MM.1S (cell line): ENCODE data around the gene ARAP2.

ENCODE experiments used
- DNase-seq: peaks from one replicate; pipeline ENCODE4 v3.0.0-alpha.2; 2015
- H2AFZ ChIP-seq: fragments of 300-600 bp; sonication (generic); 2 replicates; pipeline ENCODE4 v1.6.0; 2016; ENCODE audit warnings: antibody characterized with exemption, low read length
- H3F3A ChIP-seq: fragments of 300-600 bp; sonication (generic); 2 replicates; pipeline ENCODE4 v1.6.1; 2016; ENCODE audit warnings: mild to moderate bottlenecking, antibody characterized with exemption, low read length, moderate library complexity, mixed read lengths; ENCODE audit not compliant: insufficient read depth
- H3K27ac ChIP-seq: fragments of 300-600 bp; sonication (generic); 2 replicates; pipeline ENCODE4 v1.5.1; 2016; ENCODE audit warnings: mild to moderate bottlenecking, low read length
- H3K27me3 ChIP-seq: fragments of 300-600 bp; sonication (generic); replicated peaks from 2 replicates; pipeline ENCODE4 v1.6.0; 2016; ENCODE audit warnings: low read length; ENCODE audit not compliant: insufficient read depth
- H3K36me3 ChIP-seq: fragments of 300-600 bp; sonication (generic); replicated peaks from 2 replicates; pipeline ENCODE4 v1.6.1; 2016; ENCODE audit warnings: mild to moderate bottlenecking, low read length, mixed read lengths; ENCODE audit not compliant: insufficient read depth
- H3K4me1 ChIP-seq: fragments of 300-600 bp; sonication (generic); 2 replicates; pipeline ENCODE4 v1.6.1; 2016; ENCODE audit warnings: low read length, mixed read lengths
- H3K4me2 ChIP-seq: fragments of 300-600 bp; sonication (generic); 2 replicates; pipeline ENCODE4 v1.6.0; 2016; ENCODE audit warnings: low read depth, low read length
- H3K4me3 ChIP-seq: fragments of 300-600 bp; sonication (generic); 2 replicates; pipeline ENCODE4 v1.5.1; 2016; ENCODE audit warnings: low read length, mixed read lengths
- H3K79me2 ChIP-seq: fragments of 300-600 bp; sonication (generic); 2 replicates; pipeline ENCODE4 v1.6.1; 2016; ENCODE audit warnings: mixed run types, low read length, mixed read lengths
- H3K9ac ChIP-seq: fragments of 300-600 bp; sonication (generic); 2 replicates; pipeline ENCODE4 v1.6.1; 2016; ENCODE audit warnings: low read length, mixed read lengths
- H3K9me2 ChIP-seq: fragments of 300-600 bp; sonication (generic); replicated peaks from 2 replicates; pipeline ENCODE4 v1.6.1; 2016; ENCODE audit warnings: mild to moderate bottlenecking, low read length, mixed read lengths; ENCODE audit not compliant: insufficient read depth
- H3K9me3 ChIP-seq: fragments of 300-600 bp; sonication (generic); replicated peaks from 2 replicates; pipeline ENCODE4 v1.6.1; 2016; ENCODE audit warnings: mild to moderate bottlenecking, low read length, mixed read lengths; ENCODE audit not compliant: insufficient read depth
- H4K20me1 ChIP-seq: fragments of 300-600 bp; sonication (generic); 2 replicates; pipeline ENCODE4 v1.6.1; 2016; ENCODE audit warnings: mild to moderate bottlenecking, low read length, moderate library complexity, mixed read lengths; ENCODE audit not compliant: insufficient read depth
- CTCF ChIP-seq: fragments of 300-600 bp; sonication (generic); IDR thresholded peaks from 2 replicates; pipeline ENCODE4 v1.5.1; 2016; ENCODE audit warnings: antibody characterized with exemption, low read length, mixed read lengths
- EZH2 ChIP-seq: fragments of 300-600 bp; sonication (generic); optimal IDR thresholded peaks from 2 replicates; pipeline ENCODE3; 2017; ENCODE audit warnings: low read depth, mild to moderate bottlenecking, antibody characterized with exemption, low read length, mixed read lengths
- EZH2phosphoT487 ChIP-seq: fragments of 300-600 bp; sonication (generic); IDR thresholded peaks from 2 replicates; pipeline ENCODE4 v1.6.1; 2018; ENCODE audit warnings: antibody characterized with exemption, low read length

The ARAP2 gene

GRCh38 chr4:36152735-36153134, 91.6 kb downstream of the ARAP2 start:
- TF ChIP-seq EZH2phosphoT487: no peak
- TF ChIP-seq EZH2: no peak
- no peak for TF ChIP-seq CTCF
- Histone ChIP-seq H3K9me2 (no peaks in the 10 kb centered on the region), H3K9ac (no peak overlapping the region), H4K20me1 (no peaks in the 10 kb centered on the region), H3K27me3 (no peaks in the 10 kb centered on the region), H3K9me3 (no peaks in the 10 kb centered on the region), H3K27ac (no peak overlapping the region), H3K4me2 (no peak overlapping the region), H3K4me1 (no peaks in the 10 kb centered on the region), H2AFZ (no peak overlapping the region), H3K4me3 (no peak overlapping the region), H3K79me2 (no peaks in the 10 kb centered on the region), H3F3A (no peaks in the 10 kb centered on the region), H3K36me3 (no peaks in the 10 kb centered on the region)
- no peak for DNase-seq

- no peaks in the 10 kb centered on the region for H4K20me1 ChIP-seq
- no peak for DNase-seq
- no peak overlapping the region for H2AFZ ChIP-seq
- no peak overlapping the region for H3K4me3 ChIP-seq
- no peaks in the 10 kb centered on the region for H3K4me1 ChIP-seq
- H3K9ac ChIP-seq: no peak overlapping the region
- no peak overlapping the region for H3K27ac ChIP-seq
- no peaks in the 10 kb centered on the region for H3F3A ChIP-seq
- H3K9me2 ChIP-seq: no peaks in the 10 kb centered on the region
- H3K4me2 ChIP-seq: no peak overlapping the region
- H3K36me3 ChIP-seq: no peaks in the 10 kb centered on the region
- no peaks in the 10 kb centered on the region for H3K79me2 ChIP-seq
- no peak for TF ChIP-seq EZH2
- TF ChIP-seq CTCF: no peak
- TF ChIP-seq EZH2phosphoT487: no peak
- H3K9me3 ChIP-seq: no peaks in the 10 kb centered on the region
- no peaks in the 10 kb centered on the region for H3K27me3 ChIP-seq
These were observed 101.8 kb downstream of the ARAP2 start for GRCh38 chr4:36142504-36142903.

DNA sequence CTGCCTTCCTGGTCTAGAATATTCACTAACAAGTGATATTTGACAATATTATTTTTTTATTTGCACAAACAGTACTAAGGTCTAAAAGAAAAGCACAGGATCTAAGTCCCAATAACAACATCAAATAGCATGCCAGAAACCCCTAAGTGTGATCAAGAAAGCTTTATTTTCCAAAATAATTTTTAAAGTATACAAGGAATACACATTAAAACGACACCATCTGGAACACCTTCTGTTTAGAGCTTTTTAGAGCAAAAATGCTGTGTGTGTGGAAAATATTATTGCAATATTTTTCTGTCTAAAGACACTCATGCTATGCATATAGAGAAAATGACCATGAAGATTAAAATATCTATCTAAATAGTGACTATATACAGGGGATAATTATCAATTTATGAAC, 103.1 kb downstream of the ARAP2 start:
- no peak overlapping the region for H3K4me2 ChIP-seq
- H4K20me1 ChIP-seq: no peaks in the 10 kb centered on the region
- H3K9ac ChIP-seq: no peak overlapping the region
- no peaks in the 10 kb centered on the region for H3K4me1 ChIP-seq
- TF ChIP-seq EZH2: no peak
- TF ChIP-seq EZH2phosphoT487: no peak
- TF ChIP-seq CTCF: no peak
- DNase-seq: no peak
- H3K27ac ChIP-seq: no peak overlapping the region
- H3K9me2 ChIP-seq: no peaks in the 10 kb centered on the region
- no peaks in the 10 kb centered on the region for H3K27me3 ChIP-seq
- no peak overlapping the region for H2AFZ ChIP-seq
- no peaks in the 10 kb centered on the region for H3K79me2 ChIP-seq
- H3K36me3 ChIP-seq: no peaks in the 10 kb centered on the region
- no peaks in the 10 kb centered on the region for H3K9me3 ChIP-seq
- no peak overlapping the region for H3K4me3 ChIP-seq
- H3F3A ChIP-seq: no peaks in the 10 kb centered on the region
